ENCODE results near the gene GALNT7. TPM values are rescaled to one million over a fixed set of nuclear protein-coding genes. Genes with fewer than 3 reads are reported as not detected.
A peak's percentile ranks its signal among the peaks of the same experiment; 100 is the strongest.

The GALNT7 gene
- total RNA-seq, 1 experiment from 2014 or later, result 22.1 TPM

- peak; percentile 100 for DNase-seq (ENCODE audit: low read depth, low spot score)
- in situ Hi-C loops (cut with HindIII; ENCODE audit: low pct_unique_long_range_greater_than_20kb, low sequenced_read_pairs), result no loop called here
Observed at GRCh38 chr4:173334085-173334890, 165.7 kb downstream of the GALNT7 start, which contains the start of gene HMGB2. TSS of gene HMGB2 (minus strand) at chr4:173334358. CDS start at chr4:173333649, 709 bp downstream.

- in situ Hi-C loops (cut with HindIII; ENCODE audit: low pct_unique_long_range_greater_than_20kb, low sequenced_read_pairs), result no loop called here
- DNase-seq (ENCODE audit: low read depth, low spot score), result peak; percentile 82
Observed at GRCh38 chr4:173334891-173335752, 166.5 kb downstream of the GALNT7 start.

GRCh38 chr4:173337463-173337862 lies 168.9 kb downstream of the GALNT7 start:
- in situ Hi-C loops (cut with HindIII; ENCODE audit: low pct_unique_long_range_greater_than_20kb, low sequenced_read_pairs), result no loop called here
- DNase-seq (ENCODE audit: low read depth, low spot score), result no peak

- in situ Hi-C loops (cut with HindIII; ENCODE audit: low pct_unique_long_range_greater_than_20kb, low sequenced_read_pairs), result no loop called here
Observed at GRCh38 chr4:173343832-173344397, 175.3 kb downstream of the GALNT7 start.

GRCh38 chr4:173345648-173346047 lies 177.0 kb downstream of the GALNT7 start:
- no peak for DNase-seq (ENCODE audit: low read depth, low spot score)
- in situ Hi-C loops (cut with HindIII; ENCODE audit: low pct_unique_long_range_greater_than_20kb, low sequenced_read_pairs), result no loop called here

More at GRCh38 chr4:173343832-173344397, 175.3 kb downstream of the GALNT7 start:
- no peak for DNase-seq (ENCODE audit: low read depth, low spot score)

GRCh38 chr4:173346074-173346473 lies 177.5 kb downstream of the GALNT7 start:
- DNase-seq (ENCODE audit: low read depth, low spot score), result no peak
- in situ Hi-C loops (cut with HindIII; ENCODE audit: low pct_unique_long_range_greater_than_20kb, low sequenced_read_pairs), result no loop called here

- no peak for DNase-seq (ENCODE audit: low read depth, low spot score)
- in situ Hi-C loops (cut with HindIII; ENCODE audit: low pct_unique_long_range_greater_than_20kb, low sequenced_read_pairs), result no loop called here
Observed at GRCh38 chr4:173347467-173347866, 178.9 kb downstream of the GALNT7 start.

GRCh38 chr4:173357939-173358338 lies 189.3 kb downstream of the GALNT7 start:
- in situ Hi-C loops (cut with HindIII; ENCODE audit: low pct_unique_long_range_greater_than_20kb, low sequenced_read_pairs), result no loop called here
- no peak for DNase-seq (ENCODE audit: low read depth, low spot score)

- in situ Hi-C loops (cut with HindIII; ENCODE audit: low pct_unique_long_range_greater_than_20kb, low sequenced_read_pairs), result no loop called here
- DNase-seq (ENCODE audit: low read depth, low spot score), result peak; percentile 43
Observed at GRCh38 chr4:173360587-173361221, 192.1 kb downstream of the GALNT7 start.

GRCh38 chr4:173362666-173363065 lies 194.1 kb downstream of the GALNT7 start:
- DNase-seq (ENCODE audit: low read depth, low spot score), result no peak
- in situ Hi-C loops (cut with HindIII; ENCODE audit: low pct_unique_long_range_greater_than_20kb, low sequenced_read_pairs), result no loop called here

- no peak for DNase-seq (ENCODE audit: low read depth, low spot score)
- in situ Hi-C loops (cut with HindIII; ENCODE audit: low pct_unique_long_range_greater_than_20kb, low sequenced_read_pairs), result no loop called here
Observed at GRCh38 chr4:173365359-173365996, 196.9 kb downstream of the GALNT7 start.

- in situ Hi-C loops (cut with HindIII; ENCODE audit: low pct_unique_long_range_greater_than_20kb, low sequenced_read_pairs), result no loop called here
- DNase-seq (ENCODE audit: low read depth, low spot score), result no peak
Observed at GRCh38 chr4:173367285-173367684, 198.7 kb downstream of the GALNT7 start.

GRCh38 chr4:173367946-173368345 lies 199.3 kb downstream of the GALNT7 start:
- in situ Hi-C loops (cut with HindIII; ENCODE audit: low pct_unique_long_range_greater_than_20kb, low sequenced_read_pairs), result no loop called here

GRCh38 chr4:173370130-173370476 lies 201.5 kb downstream of the GALNT7 start:
- in situ Hi-C loops (cut with HindIII; ENCODE audit: low pct_unique_long_range_greater_than_20kb, low sequenced_read_pairs), result no loop called here
- no peak for DNase-seq (ENCODE audit: low read depth, low spot score)

More at GRCh38 chr4:173367946-173368345, 199.3 kb downstream of the GALNT7 start:
- DNase-seq (ENCODE audit: low read depth, low spot score), result no peak

- peak; percentile 98 for DNase-seq (ENCODE audit: low read depth, low spot score)
- in situ Hi-C loops (cut with HindIII; ENCODE audit: low pct_unique_long_range_greater_than_20kb, low sequenced_read_pairs), result no loop called here
Observed at GRCh38 chr4:173370477-173371291, 202.1 kb downstream of the GALNT7 start, which contains the start of gene SAP30. TSS of gene SAP30 (plus strand) at chr4:173370954. CDS start at chr4:173371183, 229 bp downstream.
